Parathyroid adenoma (tissue), 2 donors: Measurements from ENCODE around the gene EMCN.

ENCODE experiments used
- H2AFZ ChIP-seq: fragments of 300-600 bp; sonication (generic); one replicate; pipeline ENCODE4 v1.7.0; 2017; ENCODE audit warnings: antibody characterized with exemption, mild to moderate bottlenecking
- H3K27ac ChIP-seq: fragments of 300-600 bp; sonication (generic); one replicate; pipeline ENCODE4 v1.7.0; 2017
- H3K27me3 ChIP-seq: fragments of 300-600 bp; sonication (generic); one replicate; pipeline ENCODE4 v1.7.0; 2017; ENCODE audit warnings: low read length; ENCODE audit not compliant: control insufficient read depth, insufficient read depth
- H3K36me3 ChIP-seq: fragments of 300-600 bp; sonication (generic); one replicate; pipeline ENCODE4 v1.7.0; 2017; ENCODE audit warnings: low read length; ENCODE audit not compliant: control insufficient read depth, insufficient read depth
- H3K4me1 ChIP-seq: fragments of 300-600 bp; sonication (generic); one replicate; pipeline ENCODE4 v1.7.0; 2017; ENCODE audit warnings: control low read depth
- H3K4me2 ChIP-seq: fragments of 300-600 bp; sonication (generic); one replicate; pipeline ENCODE4 v1.7.0; 2017; ENCODE audit warnings: low read length
- H3K4me3 ChIP-seq: fragments of 300-600 bp; sonication (generic); one replicate; pipeline ENCODE4 v1.7.0; 2017; ENCODE audit warnings: low read depth, low read length
- H3K79me2 ChIP-seq: fragments of 300-600 bp; sonication (generic); one replicate; pipeline ENCODE4 v1.7.0; 2017; ENCODE audit warnings: control low read depth
- H3K9ac ChIP-seq: fragments of 300-600 bp; sonication (generic); one replicate; pipeline ENCODE4 v1.7.0; 2017; ENCODE audit warnings: mild to moderate bottlenecking
- H3K9me3 ChIP-seq: fragments of 300-600 bp; sonication (generic); one replicate; pipeline ENCODE4 v1.7.0; 2017; ENCODE audit warnings: low read length; ENCODE audit not compliant: control insufficient read depth
- CTCF ChIP-seq: fragments of 300-600 bp; sonication (generic); IDR thresholded peaks from one replicate; pipeline ENCODE4 v1.7.0; 2017; ENCODE audit warnings: antibody characterized with exemption, mild to moderate bottlenecking
- donor health status: primary hyperparathyroidism.

The EMCN gene

GRCh38 chr4:100466501-100466900 is 51.3 kb downstream of the EMCN start:
- Histone ChIP-seq H3K27me3 (no peaks in the 10 kb centered on the region), H2AFZ (no peak overlapping the region), H3K79me2 (no peaks in the 10 kb centered on the region), H3K9ac (no peak overlapping the region), H3K9me3 (no peaks in the 10 kb centered on the region), H3K4me2 (no peak overlapping the region), H3K27ac (no peak overlapping the region), H3K4me3 (no peak overlapping the region), H3K4me1 (no peaks in the 10 kb centered on the region), H3K36me3 (no peaks in the 10 kb centered on the region)
- TF ChIP-seq CTCF = no peak

DNA sequence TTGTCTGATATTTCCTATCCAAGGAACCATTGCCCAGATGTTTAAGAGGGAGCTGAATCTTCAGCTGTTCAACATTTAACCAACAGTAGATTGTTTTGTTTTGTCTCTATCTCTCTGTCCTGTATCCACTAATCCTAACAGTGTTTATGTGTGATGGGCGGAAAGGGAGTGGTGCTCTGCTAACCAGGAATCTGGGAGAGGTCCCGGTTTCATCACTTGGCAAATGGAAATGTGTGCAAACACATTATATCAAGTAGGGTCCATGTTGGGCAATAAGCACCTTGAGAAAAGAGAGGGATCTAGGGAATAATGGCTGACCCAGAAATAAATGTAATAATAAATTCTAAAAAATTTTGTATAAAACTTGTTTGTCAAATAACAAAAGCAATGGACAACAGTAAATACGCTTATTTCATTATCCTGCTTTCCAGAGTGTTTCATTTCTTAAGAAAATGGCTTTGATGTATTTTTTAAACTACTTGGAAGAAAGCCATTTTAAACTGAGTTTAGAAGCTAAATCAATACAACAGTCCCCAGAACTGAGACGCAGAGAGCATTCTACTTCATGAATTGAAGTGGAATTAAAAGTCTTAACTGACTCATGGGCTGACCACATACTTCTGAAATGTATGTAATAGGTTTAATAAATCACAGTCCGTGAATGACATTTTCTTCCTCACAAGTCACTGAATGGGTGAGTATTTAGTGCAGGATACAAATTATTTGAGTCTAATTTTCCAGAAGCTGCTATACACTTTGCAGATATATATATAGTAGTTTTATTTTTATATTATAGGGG is 55.8 kb downstream of the EMCN start:
- Histone ChIP-seq H3K27ac (no peak overlapping the region), H3K27me3 (no peaks in the 10 kb centered on the region), H3K79me2 (no peaks in the 10 kb centered on the region), H3K4me2 (no peak overlapping the region), H3K36me3 (no peaks in the 10 kb centered on the region), H3K4me3 (no peak overlapping the region), H3K9me3 (no peaks in the 10 kb centered on the region), H2AFZ (no peak overlapping the region), H3K9ac (no peak overlapping the region), H3K4me1 (no peaks in the 10 kb centered on the region)
- no peak for TF ChIP-seq CTCF

- Histone ChIP-seq H3K36me3 (no peaks in the 10 kb centered on the region), H3K9ac (no peak overlapping the region), H3K27ac (no peak overlapping the region), H3K4me2 (no peak overlapping the region), H3K79me2 (no peaks in the 10 kb centered on the region), H3K9me3 (no peaks in the 10 kb centered on the region), H3K4me3 (no peak overlapping the region), H3K27me3 (no peaks in the 10 kb centered on the region), H2AFZ (no peak overlapping the region), H3K4me1 (no peaks in the 10 kb centered on the region)
- TF ChIP-seq CTCF = no peak
These were observed 67.4 kb downstream of the EMCN start for GRCh38 chr4:100450449-100450848.

DNA sequence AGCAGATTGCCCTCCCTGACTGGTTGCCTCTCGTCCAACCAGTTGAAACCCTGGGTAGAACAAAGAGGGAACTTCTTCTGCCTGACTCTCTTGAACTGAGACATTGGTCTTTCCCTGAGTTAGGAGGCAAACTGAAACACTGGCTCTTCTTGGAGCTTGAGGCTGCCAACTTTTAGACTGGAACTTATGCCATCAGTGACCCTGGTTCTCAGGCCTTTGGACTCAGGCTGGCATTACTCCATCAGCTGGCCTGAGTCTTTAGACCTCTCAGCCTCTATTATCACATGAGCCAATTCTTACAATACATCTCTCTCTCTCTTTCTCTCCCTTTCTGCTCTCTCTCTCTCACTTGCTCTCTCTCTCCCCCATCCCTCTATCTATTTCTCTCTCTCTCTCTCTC is 86.4 kb downstream of the EMCN start:
- H3K9me3 ChIP-seq = no peaks in the 10 kb centered on the region

More for the DNA sequence above, 86.4 kb downstream of the EMCN start:
- H3K27ac ChIP-seq = no peak overlapping the region
- TF ChIP-seq CTCF = no peak
- no peaks in the 10 kb centered on the region for H3K79me2 ChIP-seq
- no peak overlapping the region for H2AFZ ChIP-seq
- no peaks in the 10 kb centered on the region for H3K36me3 ChIP-seq
- no peak overlapping the region for H3K9ac ChIP-seq
- H3K4me1 ChIP-seq = no peaks in the 10 kb centered on the region
- no peak overlapping the region for H3K4me2 ChIP-seq
- H3K4me3 ChIP-seq = no peak overlapping the region
- H3K27me3 ChIP-seq = no peaks in the 10 kb centered on the region
